Chondrocyte (in vitro differentiated cells): ENCODE data around the gene POU4F1. TPM values are rescaled to one million over a fixed set of nuclear protein-coding genes. Genes with fewer than 3 reads are reported as not detected.
A peak's percentile ranks its signal among the peaks of the same experiment; 100 is the strongest.

ENCODE experiments used
- DNase-seq: peaks from one replicate; pipeline ENCODE4 v3.0.0; 2021; ENCODE audit warnings: mixed read lengths, low spot score
- H3K27ac Mint-ChIP-seq: one replicate; pipeline ENCODE4 v1.8.0; 2021; ENCODE audit warnings: mild to moderate bottlenecking, moderate library complexity, mixed read lengths; ENCODE audit not compliant: unreplicated experiment
- H3K27me3 Mint-ChIP-seq: 2 replicates; pipeline ENCODE4 v1.8.0; 2021; ENCODE audit warnings: low read depth, mixed read lengths
- H3K36me3 Mint-ChIP-seq: 2 replicates; pipeline ENCODE4 v1.8.0; 2021; ENCODE audit warnings: low read depth, mixed read lengths
- H3K4me1 Mint-ChIP-seq: 2 replicates; pipeline ENCODE4 v1.8.0; 2021; ENCODE audit warnings: low read depth, mild to moderate bottlenecking, mixed read lengths
- H3K4me3 Mint-ChIP-seq: one replicate; pipeline ENCODE4 v1.8.0; 2021; ENCODE audit warnings: mild to moderate bottlenecking, moderate library complexity, mixed read lengths; ENCODE audit not compliant: unreplicated experiment
- H3K9me3 Mint-ChIP-seq: 2 replicates; pipeline ENCODE4 v1.8.0; 2021; ENCODE audit warnings: low read depth, mixed read lengths
- CTCF ChIP-seq: fragments of 200-600 bp; sonication (generic); IDR thresholded peaks from 2 replicates; pipeline ENCODE4 v1.5.0; 2021; ENCODE audit warnings: antibody characterized with exemption, mild to moderate bottlenecking, moderate library complexity
- total RNA-seq: library from RNA; stranded (reverse); gene quantifications from 3 replicates; pipeline ENCODE4 v1.2.1, GENCODE V29; 2021

POU4F1 gene
- total RNA-seq, 1 donor from 2014 or later: not detected

GRCh38 chr13:78595495-78596398 lies 7.6 kb downstream of the POU4F1 start:
- Mint-ChIP-seq H3K9me3 (no peaks in the 10 kb centered on the region), H3K36me3 (no peaks in the 10 kb centered on the region), H3K4me1 (peaks cover 5% of the 10 kb centered on the region), H3K4me3 (no peak overlapping the region), H3K27me3 (peaks cover 83% of the 10 kb centered on the region), H3K27ac (no peak overlapping the region)
- TF ChIP-seq CTCF: no peak
- peak; percentile 72 for DNase-seq

- Mint-ChIP-seq H3K4me1 (peaks cover 5% of the 10 kb centered on the region), H3K36me3 (no peaks in the 10 kb centered on the region), H3K9me3 (no peaks in the 10 kb centered on the region), H3K27me3 (peaks cover 80% of the 10 kb centered on the region), H3K4me3 (no peak overlapping the region), H3K27ac (no peak overlapping the region)
- TF ChIP-seq CTCF: no peak
- DNase-seq: no peak
These were observed 8.8 kb downstream of the POU4F1 start for GRCh38 chr13:78594456-78594975.

GRCh38 chr13:78593652-78594455 lies 9.5 kb downstream of the POU4F1 start:
- no peaks in the 10 kb centered on the region for H3K36me3 Mint-ChIP-seq
- H3K4me1 Mint-ChIP-seq: peaks cover 5% of the 10 kb centered on the region
- H3K27me3 Mint-ChIP-seq: peaks cover 81% of the 10 kb centered on the region
- no peak overlapping the region for H3K4me3 Mint-ChIP-seq
- H3K9me3 Mint-ChIP-seq: no peaks in the 10 kb centered on the region
- no peak overlapping the region for H3K27ac Mint-ChIP-seq
- TF ChIP-seq CTCF: no peak
- no peak for DNase-seq

GRCh38 chr13:78593129-78593528 lies 10.2 kb downstream of the POU4F1 start:
- Mint-ChIP-seq H3K27me3 (peaks cover 81% of the 10 kb centered on the region), H3K4me1 (peaks cover 5% of the 10 kb centered on the region), H3K4me3 (no peak overlapping the region), H3K27ac (no peak overlapping the region), H3K9me3 (no peaks in the 10 kb centered on the region), H3K36me3 (no peaks in the 10 kb centered on the region)
- DNase-seq: no peak
- no peak for TF ChIP-seq CTCF

- Mint-ChIP-seq H3K9me3 (no peaks in the 10 kb centered on the region), H3K36me3 (peaks cover 2% of the 10 kb centered on the region), H3K27me3 (peaks cover 82% of the 10 kb centered on the region), H3K4me1 (peaks cover 5% of the 10 kb centered on the region), H3K4me3 (no peak overlapping the region), H3K27ac (no peak overlapping the region)
- TF ChIP-seq CTCF: no peak
- DNase-seq: no peak
These were observed 10.8 kb downstream of the POU4F1 start for GRCh38 chr13:78592584-78592983.
